Mesenchymal stem cell (in vitro differentiated cells and primary cell): ENCODE results near the gene RNF123.

Experiments
- DNase-seq: peaks from one replicate; pipeline ENCODE4 v3.0.0-alpha.2; 2013
- H2AFZ ChIP-seq: one replicate; pipeline ENCODE4 v1.6.1; 2013; ENCODE audit warnings: low read depth, mild to moderate bottlenecking, control low read depth, inconsistent platforms, low read length, moderate library complexity
- H2AK5ac ChIP-seq: 2 replicates; pipeline ENCODE4 v1.6.1; 2013; ENCODE audit warnings: low read length, moderate library complexity, mild to moderate bottlenecking, inconsistent platforms; ENCODE audit not compliant: severe bottlenecking
- H2BK120ac ChIP-seq: one replicate; pipeline ENCODE4 v1.6.1; 2013; ENCODE audit warnings: low read depth, mild to moderate bottlenecking, inconsistent platforms, low read length, moderate library complexity
- H2BK12ac ChIP-seq, 2 experiments: one replicate each; pipeline ENCODE4 v1.6.1; 2013; ENCODE audit warnings: inconsistent platforms in 2 of 2, low read length in 2 of 2, mild to moderate bottlenecking in 2 of 2, moderate library complexity in 2 of 2, control low read depth in 1 of 2
- H2BK15ac ChIP-seq: one replicate; pipeline ENCODE4 v1.6.1; 2013; ENCODE audit warnings: mild to moderate bottlenecking, low read depth, inconsistent platforms; ENCODE audit not compliant: poor library complexity, severe bottlenecking
- H2BK5ac ChIP-seq: 2 replicates; pipeline ENCODE4 v1.6.1; 2013; ENCODE audit warnings: low read depth, mild to moderate bottlenecking, low read length, control low read depth, inconsistent platforms; ENCODE audit not compliant: poor library complexity, severe bottlenecking
- H3K14ac ChIP-seq, 2 experiments: one replicate each; pipeline ENCODE4 v1.6.1; 2013; ENCODE audit warnings: inconsistent platforms in 2 of 2, low read length in 2 of 2, control low read depth in 1 of 2, mild to moderate bottlenecking in 1 of 2, moderate library complexity in 1 of 2
- H3K18ac ChIP-seq, 2 experiments: one replicate each; pipeline ENCODE4 v1.6.1; 2013; ENCODE audit warnings: inconsistent platforms in 2 of 2, low read length in 2 of 2, control low read depth in 1 of 2, low read depth in 1 of 2, mild to moderate bottlenecking in 1 of 2
- H3K23ac ChIP-seq, 2 experiments: one replicate each; pipeline ENCODE4 v1.6.1; 2013; ENCODE audit warnings: inconsistent platforms in 2 of 2, low read length in 2 of 2, mild to moderate bottlenecking in 2 of 2, moderate library complexity in 2 of 2, control low read depth in 1 of 2
- H3K27ac ChIP-seq: 2 replicates; pipeline ENCODE4 v1.5.1; 2013; ENCODE audit warnings: mild to moderate bottlenecking, moderate library complexity, low read length, control low read depth, inconsistent platforms; ENCODE audit not compliant: poor library complexity, severe bottlenecking
- H3K27me3 ChIP-seq, 2 experiments: 2 replicates each; pipeline versions ENCODE4 v1.6.1 to v1.7.0; 2013; ENCODE audit warnings: low read length in 2 of 2, mild to moderate bottlenecking in 2 of 2, moderate library complexity in 2 of 2, control low read depth in 1 of 2, inconsistent platforms in 1 of 2; ENCODE audit not compliant: control insufficient read depth in 1 of 2, insufficient read depth in 1 of 2
- H3K36me3 ChIP-seq, 2 experiments: 2 replicates each; pipeline versions ENCODE4 v1.6.1 to v1.7.0; 2013; ENCODE audit warnings: low read length in 2 of 2, control low read depth in 1 of 2, inconsistent platforms in 1 of 2, low read depth in 1 of 2, mild to moderate bottlenecking in 1 of 2; ENCODE audit not compliant: insufficient read depth in 2 of 2, control insufficient read depth in 1 of 2
- H3K4ac ChIP-seq, 2 experiments: one replicate each; pipeline ENCODE4 v1.6.1; 2013; ENCODE audit warnings: inconsistent platforms in 2 of 2, low read length in 2 of 2, mild to moderate bottlenecking in 2 of 2, moderate library complexity in 2 of 2, control low read depth in 1 of 2, low read depth in 1 of 2
- H3K4me1 ChIP-seq: 2 replicates; pipeline ENCODE4 v1.6.1; 2013; ENCODE audit warnings: low read depth, low read length, control low read depth; ENCODE audit not compliant: control insufficient read depth, insufficient read depth
- H3K4me2 ChIP-seq: 2 replicates; pipeline ENCODE4 v1.6.1; 2013; ENCODE audit warnings: low read length, mild to moderate bottlenecking, inconsistent platforms; ENCODE audit not compliant: poor library complexity, severe bottlenecking
- H3K4me3 ChIP-seq, 2 experiments: 2 replicates each; pipeline versions ENCODE4 v1.5.1 to v1.7.0; 2013; ENCODE audit warnings: low read length in 2 of 2, mild to moderate bottlenecking in 2 of 2, control low read depth in 1 of 2, low read depth in 1 of 2; ENCODE audit not compliant: insufficient read depth in 1 of 2
- H3K79me1 ChIP-seq: replicated peaks from 2 replicates; pipeline ENCODE4 v1.6.1; 2013; ENCODE audit warnings: mild to moderate bottlenecking, control low read depth, low read length, inconsistent platforms; ENCODE audit not compliant: poor library complexity, severe bottlenecking
- H3K9ac ChIP-seq: 2 replicates; pipeline ENCODE4 v1.7.0; 2013; ENCODE audit warnings: mild to moderate bottlenecking, low read length, moderate library complexity
- H3K9me3 ChIP-seq: 2 replicates; pipeline ENCODE4 v1.7.0; 2013; ENCODE audit warnings: mild to moderate bottlenecking, low read length; ENCODE audit not compliant: control insufficient read depth
- H4K8ac ChIP-seq: one replicate; pipeline ENCODE4 v1.6.1; 2013; ENCODE audit warnings: inconsistent platforms, mild to moderate bottlenecking, low read length, moderate library complexity
- H4K91ac ChIP-seq: one replicate; pipeline ENCODE4 v1.6.1; 2013; ENCODE audit warnings: mild to moderate bottlenecking, low read length, inconsistent platforms
- WGBS: methylation state at CpG from one replicate; pipeline ENCODE4 v1.1.7; 2013; ENCODE audit warnings: mixed read lengths; 5-methylcytosine and 5-hydroxymethylcytosine counted together

The RNF123 gene

GRCh38 chr3:49642708-49643145 lies 46.6 kb upstream of the RNF123 start:
- Histone ChIP-seq H3K4me3 (no peak overlapping the region), H3K9me3 (no peaks in the 10 kb centered on the region), H4K8ac (no peak overlapping the region), H3K14ac (no peak overlapping the region), H3K9ac (no peak overlapping the region), H3K36me3 (no peaks in the 10 kb centered on the region), H3K4me2 (no peak overlapping the region), H3K4me1 (peaks cover 8% of the 10 kb centered on the region), H3K23ac (no peak overlapping the region), H3K27ac (no peak overlapping the region), H2AK5ac (no peak overlapping the region), H2AFZ (no peak overlapping the region), H2BK15ac (no peak overlapping the region), H4K91ac (no peak overlapping the region), H3K18ac (no peak overlapping the region), H2BK5ac (no peak overlapping the region), H2BK120ac (no peak overlapping the region), H2BK12ac (no peak overlapping the region), H3K4ac (no peak overlapping the region), H3K79me1 (no peaks in the 10 kb centered on the region), H3K27me3 (peaks cover 12 to 42% of the 10 kb centered on the region in 2 experiments)
- 79% methylated on average over 9 of the region's 9 CpGs for WGBS
- no peak for DNase-seq

- Histone ChIP-seq H3K79me1 (no peaks in the 10 kb centered on the region), H3K4me3 (no peak overlapping the region), H3K36me3 (no peaks in the 10 kb centered on the region), H3K14ac (no peak overlapping the region), H3K9me3 (no peaks in the 10 kb centered on the region), H3K4ac (no peak overlapping the region), H3K27me3 (peaks cover 9 to 34% of the 10 kb centered on the region in 2 experiments), H3K9ac (no peak overlapping the region), H2BK15ac (no peak overlapping the region), H4K91ac (no peak overlapping the region), H2AK5ac (no peak overlapping the region), H2AFZ (no peak overlapping the region), H3K23ac (no peak overlapping the region), H3K4me2 (no peak overlapping the region), H2BK12ac (no peak overlapping the region), H3K27ac (no peak overlapping the region), H4K8ac (no peak overlapping the region), H3K18ac (no peak overlapping the region), H2BK120ac (no peak overlapping the region), H3K4me1 (peaks cover 10% of the 10 kb centered on the region), H2BK5ac (no peak overlapping the region)
- 73% methylated on average over 8 of the region's 8 CpGs for WGBS
- no peak for DNase-seq
These were observed 44.7 kb upstream of the RNF123 start for GRCh38 chr3:49644684-49645083.

GRCh38 chr3:49646236-49646635 lies 43.1 kb upstream of the RNF123 start:
- Histone ChIP-seq H2BK120ac (no peak overlapping the region), H3K79me1 (no peaks in the 10 kb centered on the region), H2BK12ac (no peak overlapping the region), H3K27me3 (peaks cover 7 to 32% of the 10 kb centered on the region in 2 experiments), H3K4ac (no peak overlapping the region), H2BK15ac (no peak overlapping the region), H3K36me3 (no peaks in the 10 kb centered on the region), H2AK5ac (no peak overlapping the region), H2AFZ (no peak overlapping the region), H3K27ac (no peak overlapping the region), H4K8ac (no peak overlapping the region), H3K4me2 (no peak overlapping the region), H2BK5ac (no peak overlapping the region), H3K9me3 (no peaks in the 10 kb centered on the region), H3K23ac (no peak overlapping the region), H3K9ac (no peak overlapping the region), H3K14ac (no peak overlapping the region), H4K91ac (no peak overlapping the region), H3K18ac (no peak overlapping the region), H3K4me1 (peaks cover 11% of the 10 kb centered on the region), H3K4me3 (no peak overlapping the region)
- WGBS = 83% methylated on average over 2 of the region's 3 CpGs
- no peak for DNase-seq

- Histone ChIP-seq H2AK5ac (no peak overlapping the region), H3K9me3 (no peaks in the 10 kb centered on the region), H3K4ac (no peak overlapping the region), H3K27me3 (peaks cover 7 to 31% of the 10 kb centered on the region in 2 experiments), H2BK120ac (no peak overlapping the region), H3K4me2 (no peak overlapping the region), H3K79me1 (no peaks in the 10 kb centered on the region), H2BK12ac (no peak overlapping the region), H3K36me3 (no peaks in the 10 kb centered on the region), H2AFZ (no peak overlapping the region), H4K8ac (no peak overlapping the region), H3K4me1 (peaks cover 11% of the 10 kb centered on the region), H2BK5ac (no peak overlapping the region), H3K4me3 (no peak overlapping the region), H3K23ac (no peak overlapping the region), H4K91ac (no peak overlapping the region), H3K18ac (no peak overlapping the region), H3K27ac (no peak overlapping the region), H3K14ac (no peak overlapping the region), H2BK15ac (no peak overlapping the region), H3K9ac (no peak overlapping the region)
- 49% methylated on average over 2 of the region's 2 CpGs for WGBS
- peak; percentile 20 for DNase-seq
These were observed 41.6 kb upstream of the RNF123 start for GRCh38 chr3:49647741-49648140.
